Pancreas (tissue), 10 donors: ENCODE results near the gene KLHL1. TPM values are rescaled to one million over a fixed set of nuclear protein-coding genes. Genes with fewer than 3 reads are reported as not detected.

ENCODE experiments used
- ATAC-seq, 4 donors: fragments of 200-7000 bp; cut with Tn5 transposase; one replicate each; pipeline versions ENCODE4 v1.8.0 to v1.9.1; 2020; ENCODE audit warnings: mild to moderate bottlenecking in 4 of 4, moderate library complexity in 4 of 4
- DNase-seq, 6 donors: peaks; one replicate each; pipeline ENCODE4 v3.0.0-alpha.2; 2020
- FAIRE-seq: peaks from 2 replicates; lab custom pipeline; 2012; peaks lifted over from hg19 to GRCh38; lab: Jason Lieb, UNC
- H3K27ac ChIP-seq, 4 donors: fragments of 200-600 bp; sonication (generic); 1 replicate in 3 of 4; 2 replicates in 1 of 4; pipeline versions ENCODE4 v1.5.0 to v1.8.0; 2020
- H3K27me3 ChIP-seq, 4 donors: fragments of 200-600 bp; one replicate each; pipeline ENCODE4 v1.8.0; 2021
- H3K36me3 ChIP-seq, 3 donors: fragments of 200-600 bp; sonication (generic) in 1 of 3; one replicate each; pipeline versions ENCODE4 v1.5.0 to v1.8.0; 2020 to 2021
- H3K4me1 ChIP-seq, 3 donors: fragments of 200-600 bp; one replicate each; pipeline ENCODE4 v1.8.0; 2021
- H3K4me3 ChIP-seq, 4 donors: fragments of 200-600 bp; sonication (generic) in 2 of 4; one replicate each; pipeline versions ENCODE4 v1.5.0 to v1.8.0; 2020 to 2021
- H3K9me3 ChIP-seq, 4 donors: fragments of 200-600 bp; one replicate each; pipeline ENCODE4 v1.8.0; 2021
- CTCF ChIP-seq, 4 donors: fragments of 200-600 bp; sonication (generic) in 3 of 4; IDR thresholded peaks; one replicate each; pipeline versions ENCODE4 v1.5.0 to v1.8.0; 2021; ENCODE audit warnings: antibody characterized with exemption in 4 of 4
- WGBS, 2 donors: extraction: QIAGEN DNeasy Blood & Tissue Kit; methylation state at CpG; one replicate each; pipeline ENCODE4 v1.1.7; 2013; 5-methylcytosine and 5-hydroxymethylcytosine counted together
- intact Hi-C, 3 donors: fragments of 100-400 bp; cut with DNase I; formaldehyde crosslinking; loops; one replicate each; pipeline versions ENCODE4 v1.11.1 to v1.14.2; 2022
- polyA plus RNA-seq, 2 donors: library from polyadenylated mRNA; stranded (reverse); fragments of 200-250 nt; gene quantifications; one replicate each; pipeline ENCODE4 v1.2.3, GENCODE V29; 2013
- total RNA-seq, 6 donors: library from RNA; stranded (reverse); fragmentation: NEBNext Ultra II Directional in 4 of 6; extraction: Animal tissue kit (Norgen Biotek cat#: 25700) in 4 of 6; gene quantifications; one replicate each; pipeline versions ENCODE4 v1.2.1 to v1.2.4, GENCODE V29; 2021 to 2023
- donor health status: healthy with polysubstance abuse.
- donor health status: DM: no; HTN: no; CAD: no; lungs with moderate emphysema.
- donor health status: DM: no; HTN: no; CAD: no.
- donor health status: control.
- donor health status: control.
- donor health status: Bipolar disorder and iron deficiency.
- donor health status: DM: yes; HTN: yes; CAD: no.
- donor health status: DM: no; HTN: no; CAD: no.
- donor health status: DM: no; HTN: no; CAD: no.
- donor health status: DM: yes; HTN: yes; CAD: no.

KLHL1 gene
- total and polyA plus RNA-seq, 8 donors, result 0.04 to 0.59 (median 0.14) TPM; not detected in 3

GRCh38 chr13:70051531-70051930, 56.7 kb downstream of the KLHL1 start:
- no peak for TF ChIP-seq CTCF (IDR thresholded peaks at IDR 0.05)
- Histone ChIP-seq H3K27me3 (no peaks in the 10 kb centered on the region), H3K36me3 (no peaks in the 10 kb centered on the region), H3K27ac (no peak overlapping the region), H3K4me1 (no peaks in the 10 kb centered on the region), H3K4me3 (no peak overlapping the region), H3K9me3 (no peaks in the 10 kb centered on the region)
- 61 to 64% methylated on average over 1 of the region's 1 CpG for WGBS, 2 donors
- no peak for ATAC-seq
- DNase-seq, result no peak
- intact Hi-C loops, result no loop called here
- no peak for FAIRE-seq

GRCh38 chr13:70043685-70044084, 64.6 kb downstream of the KLHL1 start:
- no peaks in the 10 kb centered on the region for H3K9me3 ChIP-seq

GRCh38 chr13:70042193-70042592, 66.1 kb downstream of the KLHL1 start:
- no peak overlapping the region for H3K4me3 ChIP-seq
- 54 to 57% methylated on average over 4 of the region's 4 CpGs for WGBS, 2 donors
- intact Hi-C loops, result no loop called here
- no peaks in the 10 kb centered on the region for H3K4me1 ChIP-seq
- TF ChIP-seq CTCF (IDR thresholded peaks at IDR 0.05), result no peak
- ATAC-seq, result no peak
- no peaks in the 10 kb centered on the region for H3K36me3 ChIP-seq
- H3K27ac ChIP-seq, result no peak overlapping the region
- no peak for FAIRE-seq
- H3K9me3 ChIP-seq, result no peaks in the 10 kb centered on the region
- no peaks in the 10 kb centered on the region for H3K27me3 ChIP-seq
- no peak for DNase-seq

More at GRCh38 chr13:70043685-70044084, 64.6 kb downstream of the KLHL1 start:
- Histone ChIP-seq H3K27ac (no peak overlapping the region), H3K4me1 (no peaks in the 10 kb centered on the region), H3K4me3 (no peak overlapping the region), H3K27me3 (no peaks in the 10 kb centered on the region), H3K36me3 (no peaks in the 10 kb centered on the region)
- WGBS, 2 donors, result 71 to 97% methylated on average over 1 of the region's 1 CpG
- intact Hi-C loops, result no loop called here
- no peak for TF ChIP-seq CTCF (IDR thresholded peaks at IDR 0.05)
- no peak for DNase-seq
- ATAC-seq, result no peak
- no peak for FAIRE-seq

GRCh38 chr13:70034286-70034685, 74.0 kb downstream of the KLHL1 start:
- ATAC-seq (no peak), FAIRE-seq (no peak)
- TF ChIP-seq CTCF (IDR thresholded peaks at IDR 0.05), result no peak

GRCh38 chr13:70027551-70027950, 80.7 kb downstream of the KLHL1 start:
- WGBS, 2 donors, result 40 to 42% methylated on average over 4 of the region's 4 CpGs
- no peak for ATAC-seq

More at GRCh38 chr13:70034286-70034685, 74.0 kb downstream of the KLHL1 start:
- Histone ChIP-seq H3K27ac (no peak overlapping the region), H3K4me1 (no peaks in the 10 kb centered on the region), H3K36me3 (no peaks in the 10 kb centered on the region), H3K4me3 (no peak overlapping the region), H3K27me3 (no peaks in the 10 kb centered on the region), H3K9me3 (no peaks in the 10 kb centered on the region)
- intact Hi-C loops, result no loop called here
- no peak for DNase-seq

More at GRCh38 chr13:70027551-70027950, 80.7 kb downstream of the KLHL1 start:
- Histone ChIP-seq H3K4me1 (no peaks in the 10 kb centered on the region), H3K9me3 (no peaks in the 10 kb centered on the region), H3K27me3 (no peaks in the 10 kb centered on the region), H3K27ac (no peak overlapping the region), H3K36me3 (no peaks in the 10 kb centered on the region), H3K4me3 (no peak overlapping the region)
- intact Hi-C loops, result no loop called here
- DNase-seq, result no peak
- no peak for TF ChIP-seq CTCF (IDR thresholded peaks at IDR 0.05)
- FAIRE-seq, result no peak
